T-cell (primary cell): ENCODE results near the gene TMEM114. TPM values are rescaled to one million over a fixed set of nuclear protein-coding genes. Genes with fewer than 3 reads are reported as not detected.

ENCODE experiments used
- ATAC-seq, 4 experiments: fragments of 200-7000 bp in 3 of 4; fragments of 150-1000 bp in 1 of 4; cut with Tn5 transposase; replicated peaks in 1 of 4; 1 replicate in 3 of 4; 2 replicates in 1 of 4; pipeline ENCODE4 v1.10.0; 2021; ENCODE audit warnings: moderate library complexity in 3 of 4, mild to moderate bottlenecking in 2 of 4, moderate number of reproducible peaks in 1 of 4
- CTCF ChIA-PET, 2 donors: fragments of 300-600 bp; sonication (Branson Sonifier 250); formaldehyde crosslinking; loops; one replicate each; lab custom pipeline; 2022; ENCODE audit warnings: antibody characterized with exemption in 2 of 2; lab: Charles Lee
- POLR2A ChIA-PET, 2 donors: fragments of 300-600 bp; sonication (Branson Sonifier 250); formaldehyde crosslinking; loops; one replicate each; lab custom pipeline; 2022; ENCODE audit warnings: antibody characterized with exemption in 2 of 2; lab: Charles Lee
- DNase-seq, 35 experiments: peaks; one replicate each; pipeline versions ENCODE4 v3.0.0 to v3.0.0-alpha.2; 2013 to 2023
- H3K27ac ChIP-seq: one replicate; pipeline ENCODE4 v1.5.1; 2013; ENCODE audit warnings: low read length
- H3K27me3 ChIP-seq, 2 experiments: replicated peaks in 1 of 2; 1 replicate in 1 of 2; 2 replicates in 1 of 2; pipeline versions ENCODE4 v1.6.1 to v1.7.0; 2013; ENCODE audit warnings: low read length in 1 of 2, mixed read lengths in 1 of 2; ENCODE audit not compliant: control insufficient read depth in 2 of 2, insufficient read depth in 2 of 2; ENCODE audit errors: extremely low read depth in 1 of 2
- H3K36me3 ChIP-seq, 2 donors: 1 replicate in 1 of 2; 2 replicates in 1 of 2; pipeline versions ENCODE4 v1.6.1 to v1.7.0; 2013; ENCODE audit warnings: low read length in 1 of 2; ENCODE audit not compliant: control insufficient read depth in 2 of 2, insufficient read depth in 1 of 2; ENCODE audit errors: extremely low read depth in 1 of 2
- H3K4me1 ChIP-seq, 2 experiments: 1 replicate in 1 of 2; 2 replicates in 1 of 2; pipeline versions ENCODE4 v1.6.1 to v1.7.0; 2013; ENCODE audit warnings: low read length in 2 of 2, mixed read lengths in 1 of 2; ENCODE audit not compliant: insufficient read depth in 2 of 2, control insufficient read depth in 1 of 2; ENCODE audit errors: extremely low read depth in 1 of 2
- H3K4me3 ChIP-seq, 2 donors: 1 replicate in 1 of 2; 2 replicates in 1 of 2; pipeline versions ENCODE4 v1.5.1 to v1.7.0; 2013; ENCODE audit warnings: mild to moderate bottlenecking in 2 of 2, low read length in 1 of 2, moderate library complexity in 1 of 2; ENCODE audit not compliant: control insufficient read depth in 1 of 2; ENCODE audit errors: extremely low read depth in 1 of 2
- H3K9me3 ChIP-seq: 2 replicates; pipeline ENCODE4 v1.7.0; 2013
- H3K27ac Mint-ChIP-seq, 2 donors: one replicate each; pipeline ENCODE4 v1.8.0; 2020 to 2021; ENCODE audit warnings: mild to moderate bottlenecking in 2 of 2, mixed read lengths in 2 of 2
- H3K27me3 Mint-ChIP-seq, 2 donors: one replicate each; pipeline ENCODE4 v1.8.0; 2021 to 2022; ENCODE audit warnings: mixed read lengths in 2 of 2
- H3K36me3 Mint-ChIP-seq: one replicate; pipeline ENCODE4 v1.8.0; 2021; ENCODE audit warnings: mixed read lengths
- H3K4me1 Mint-ChIP-seq, 3 donors: one replicate each; pipeline ENCODE4 v1.8.0; 2020 to 2022; ENCODE audit warnings: mixed read lengths in 3 of 3, mild to moderate bottlenecking in 1 of 3
- H3K4me3 Mint-ChIP-seq, 3 donors: one replicate each; pipeline ENCODE4 v1.8.0; 2020 to 2022; ENCODE audit warnings: mild to moderate bottlenecking in 3 of 3, mixed read lengths in 3 of 3, moderate library complexity in 3 of 3
- H3K9me3 Mint-ChIP-seq, 3 donors: one replicate each; pipeline ENCODE4 v1.8.0; 2020 to 2022; ENCODE audit warnings: mixed read lengths in 3 of 3
- WGBS: methylation state at CpG from one replicate; pipeline ENCODE4 v1.1.5; 2013; ENCODE audit warnings: missing lambda C conversion rate; ENCODE audit not compliant: insufficient coverage; 5-methylcytosine and 5-hydroxymethylcytosine counted together
- total RNA-seq, 35 experiments: library from RNA in 6 of 35; stranded (reverse) in 6 of 35; fragments of 120-200 nt in 1 of 35; gene quantifications; one replicate each; pipeline versions ENCODE4 v1.2.1 to v1.2.4 and lab custom pipeline; 2013 to 2026

The TMEM114 gene
- total RNA-seq: not detected
- total RNA-seq (2013): not detected
- 0 to 0.09 (median 0) reads per million in 29 experiments for total RNA-seq (lab: John Stamatoyannopoulos, UW)

DNA sequence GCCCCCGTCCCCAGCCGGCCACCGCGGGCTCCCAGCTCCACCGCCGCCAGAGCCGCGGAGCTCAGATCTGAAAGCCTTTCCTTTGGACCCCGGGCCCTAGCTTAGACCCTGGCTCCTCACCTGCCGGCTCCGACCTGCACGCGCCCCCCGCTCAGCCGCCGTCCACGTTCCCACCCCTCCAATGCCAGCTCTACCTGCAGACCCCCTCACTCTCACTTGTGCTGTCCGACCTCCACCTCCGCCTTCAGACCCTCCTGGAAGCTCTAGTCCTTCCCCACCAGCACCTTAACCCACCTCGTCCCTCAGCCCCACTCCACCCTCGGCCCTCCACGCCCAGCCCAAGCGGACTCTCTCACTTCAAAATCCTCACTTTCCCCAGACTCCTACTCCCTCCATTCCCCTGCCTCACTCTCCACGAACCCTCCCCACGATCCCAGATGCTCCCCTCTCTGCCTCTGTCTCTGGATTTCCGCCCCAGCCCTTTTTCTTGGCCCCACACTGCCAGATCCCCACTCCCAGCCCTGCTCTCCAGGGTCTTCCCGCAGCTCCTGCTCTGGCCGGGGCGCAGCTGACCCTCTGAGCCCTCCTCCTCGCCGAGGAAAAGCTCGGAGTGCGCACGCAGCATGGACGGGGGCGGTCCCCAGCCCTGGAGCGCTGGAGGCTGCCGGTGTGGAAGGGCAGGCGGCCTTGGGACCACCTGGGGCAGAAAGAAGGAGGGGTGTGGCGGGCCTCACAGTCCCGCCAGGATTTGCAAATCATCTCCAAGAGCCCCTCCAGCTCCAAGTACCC, at the start of gene TMEM114:
TMEM114 (minus strand) TSS at position 612 of the 789 bp plus-strand sequence. CDS start 673 bp downstream, outside the sequence.
- H3K27me3 Mint-ChIP-seq: peaks cover 30 to 43% of the 10 kb centered on the region in 2 donors
- CTCF ChIA-PET: no interaction called here
- WGBS: 11% methylated on average over 33 of the region's 41 CpGs

DNA sequence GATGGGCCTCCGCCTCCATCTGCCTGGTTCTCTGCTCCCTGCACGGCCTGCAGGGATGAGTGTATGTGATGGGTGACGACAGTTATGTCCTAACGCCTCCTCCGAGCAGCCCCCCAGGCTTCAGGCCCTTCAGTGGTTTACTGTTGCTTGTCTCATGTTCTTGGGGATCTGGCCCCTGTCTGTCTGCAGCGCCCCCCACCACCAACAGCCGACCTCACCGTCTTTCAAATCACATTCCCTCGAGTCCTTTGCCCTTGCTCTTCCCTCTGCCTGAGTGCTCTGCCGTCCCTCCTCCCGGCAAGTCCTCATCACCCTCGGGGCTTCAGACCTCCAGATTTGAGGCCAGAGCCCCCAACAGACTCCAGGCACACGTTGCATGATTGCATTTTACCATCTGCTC, 49.4 kb upstream of the TMEM114 start:
- Mint-ChIP-seq H3K4me3 (no peak overlapping the region), H3K4me1 (peaks cover 5 to 8% (median 6%) of the 10 kb centered on the region in 3 donors), H3K9me3 (no peaks in the 10 kb centered on the region), H3K27ac (no peak overlapping the region), H3K36me3 (peaks cover 69% of the 10 kb centered on the region), H3K27me3 (no peaks in the 10 kb centered on the region)
- H3K27ac ChIP-seq: no peak overlapping the region
- peaks cover 13 to 78% of the 10 kb centered on the region in 2 donors for H3K36me3 ChIP-seq
- peaks cover 0 to 4% of the 10 kb centered on the region in 2 experiments for H3K4me1 ChIP-seq
- 96% methylated on average over 9 of the region's 13 CpGs for WGBS
- H3K9me3 ChIP-seq: no peaks in the 10 kb centered on the region
- no peaks in the 10 kb centered on the region for H3K27me3 ChIP-seq
- ChIA-PET POLR2A (no interaction called here), CTCF (no interaction called here)
- no peak for DNase-seq
- no peak overlapping the region for H3K4me3 ChIP-seq
- ATAC-seq: no peak

More for the DNA sequence above, at the start of gene TMEM114:
- Mint-ChIP-seq H3K4me3 (no peak within 1 kb of the TSS), H3K36me3 (no peaks in the 10 kb centered on the region), H3K9me3 (no peaks in the 10 kb centered on the region), H3K27ac (peak within 1 kb of the TSS in 1 of 2 donors; percentile 25), H3K4me1 (peaks cover 0 to 6% (median 5%) of the 10 kb centered on the region in 3 donors)
- peaks cover 23 to 46% of the 10 kb centered on the region in 2 experiments for H3K27me3 ChIP-seq
- DNase-seq (no peak), ATAC-seq (no peak)
- H3K36me3 ChIP-seq: no peaks in the 10 kb centered on the region
- H3K4me3 ChIP-seq: no peak within 1 kb of the TSS
- no peak within 1 kb of the TSS for H3K27ac ChIP-seq
- H3K9me3 ChIP-seq: no peaks in the 10 kb centered on the region
- peaks cover 0 to 4% of the 10 kb centered on the region in 2 experiments for H3K4me1 ChIP-seq
- POLR2A ChIA-PET: no interaction called here

DNA sequence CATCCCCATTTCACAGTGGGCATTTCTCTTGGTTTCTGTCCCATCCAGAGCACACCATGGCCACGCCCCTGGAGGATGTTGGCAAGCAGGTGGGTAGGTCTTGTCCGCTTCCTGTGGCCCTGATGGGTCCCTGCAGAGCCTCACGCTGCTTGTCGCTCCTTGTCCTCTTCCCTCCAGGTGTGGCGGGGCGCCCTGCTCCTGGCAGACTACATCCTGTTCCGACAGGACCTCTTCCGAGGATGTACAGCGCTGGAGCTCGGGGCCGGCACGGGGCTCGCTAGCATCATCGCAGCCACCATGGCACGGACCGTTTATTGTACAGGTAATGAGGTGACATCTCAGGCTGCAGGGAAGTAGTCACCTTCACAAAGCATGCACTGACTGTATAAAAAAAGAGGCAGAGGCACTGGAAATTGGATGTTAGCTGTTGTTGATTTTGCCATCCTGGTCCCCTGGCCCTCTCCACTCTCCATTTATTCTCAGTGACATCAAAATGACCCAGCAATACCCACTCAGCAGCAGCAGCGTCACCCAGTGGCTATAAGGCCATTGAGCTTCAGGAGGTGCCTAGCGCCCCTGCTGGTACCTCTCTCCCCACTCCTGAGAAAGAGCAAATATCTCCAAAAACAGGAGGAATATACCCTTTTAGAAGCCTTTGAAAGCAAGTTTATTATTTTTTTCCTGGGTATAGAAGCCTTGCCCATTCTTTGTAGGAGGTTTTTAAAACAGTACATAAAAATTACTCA, 44.9 kb upstream of the TMEM114 start:
- ChIA-PET POLR2A (no interaction called here), CTCF (no interaction called here)
- Histone ChIP-seq H3K4me1 (no peaks in the 10 kb centered on the region), H3K27me3 (no peaks in the 10 kb centered on the region), H3K9me3 (no peaks in the 10 kb centered on the region), H3K4me3 (no peak overlapping the region), H3K36me3 (peaks cover 27 to 78% of the 10 kb centered on the region in 2 donors), H3K27ac (no peak overlapping the region)
- Mint-ChIP-seq H3K9me3 (no peaks in the 10 kb centered on the region), H3K36me3 (peaks cover 65% of the 10 kb centered on the region), H3K27me3 (no peaks in the 10 kb centered on the region), H3K4me3 (no peak overlapping the region), H3K4me1 (no peaks in the 10 kb centered on the region), H3K27ac (no peak overlapping the region)
- ATAC-seq (no peak), DNase-seq (no peak)
- 91% methylated on average over 17 of the region's 18 CpGs for WGBS

DNA sequence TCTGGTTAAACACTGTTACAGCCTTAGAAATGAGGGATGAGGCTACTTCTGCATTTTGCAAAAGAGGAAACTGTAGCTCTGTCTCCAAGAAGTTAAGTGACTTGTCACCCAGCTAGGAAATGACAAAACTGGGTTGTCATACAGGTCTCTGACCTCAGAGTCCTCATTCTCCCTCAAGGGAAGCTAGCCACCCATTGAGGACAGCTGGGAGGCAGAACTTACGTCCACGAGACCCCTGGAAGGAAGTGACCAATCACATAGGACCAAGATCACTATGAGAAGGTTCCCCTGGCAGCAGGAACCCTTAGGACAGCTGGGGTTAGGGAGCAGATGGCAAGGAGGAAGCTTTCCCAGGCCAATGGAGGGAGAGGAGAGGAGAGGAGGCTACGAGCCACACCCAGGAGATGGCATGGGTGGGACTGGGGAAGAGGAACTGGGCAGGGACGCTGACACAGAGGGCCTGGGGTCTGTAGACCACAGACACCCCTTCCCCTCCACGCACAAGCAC, 42.4 kb upstream of the TMEM114 start:
- Mint-ChIP-seq H3K36me3 (peaks cover 62% of the 10 kb centered on the region), H3K27me3 (no peaks in the 10 kb centered on the region), H3K4me1 (no peaks in the 10 kb centered on the region), H3K4me3 (no peak overlapping the region), H3K9me3 (no peaks in the 10 kb centered on the region), H3K27ac (no peak overlapping the region)
- no peak overlapping the region for H3K4me3 ChIP-seq
- no peaks in the 10 kb centered on the region for H3K9me3 ChIP-seq
- CTCF ChIA-PET: no interaction called here
- no peak overlapping the region for H3K27ac ChIP-seq
- WGBS: 90% methylated on average over 1 of the region's 5 CpGs
- POLR2A ChIA-PET: interaction anchor here in 1 of 2 donors (0.6 kb wide), 1 partner anchor 59 kb away, joined by 3 read pairs; no protein-coding TSS in a partner anchor
- no peaks in the 10 kb centered on the region for H3K4me1 ChIP-seq
- ATAC-seq: no peak
- DNase-seq: peak in 1 of 35 experiments; percentile 32
- H3K36me3 ChIP-seq: peaks cover 34 to 82% of the 10 kb centered on the region in 2 donors
- H3K27me3 ChIP-seq: no peaks in the 10 kb centered on the region

DNA sequence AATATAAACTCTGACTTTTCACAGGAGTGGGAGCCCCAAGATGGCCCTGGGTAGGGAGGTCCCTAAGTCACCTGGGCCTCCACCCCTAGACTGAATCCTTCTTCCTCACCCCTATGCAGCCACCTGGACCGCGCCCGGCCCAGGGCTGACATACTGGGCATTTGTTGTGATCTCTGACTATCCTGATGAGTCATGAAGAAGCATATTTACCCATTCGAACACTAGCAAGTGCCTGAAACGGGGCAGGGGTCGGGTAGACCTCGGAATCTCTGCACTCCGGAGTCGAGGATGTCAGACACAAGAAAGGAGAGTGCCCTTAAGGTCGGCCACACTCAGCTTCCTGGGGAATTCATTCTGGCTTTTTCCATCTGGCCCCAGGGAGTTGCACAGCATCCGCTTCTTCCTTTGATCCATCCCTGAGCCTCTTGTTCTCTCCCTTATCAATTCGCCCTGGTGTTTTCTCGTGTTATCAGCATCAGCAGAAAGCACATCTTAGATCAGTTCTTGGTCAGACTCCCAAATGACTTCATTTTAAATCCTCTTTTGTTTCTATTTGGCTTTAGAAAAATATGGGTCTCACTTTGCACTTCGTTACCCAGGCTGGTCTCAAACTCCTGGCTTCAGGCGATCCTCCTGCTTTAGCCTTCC, 41.6 kb upstream of the TMEM114 start:
- no peaks in the 10 kb centered on the region for H3K27me3 Mint-ChIP-seq
- Histone ChIP-seq H3K27me3 (no peaks in the 10 kb centered on the region), H3K36me3 (peaks cover 37 to 85% of the 10 kb centered on the region in 2 donors), H3K9me3 (no peaks in the 10 kb centered on the region), H3K4me1 (no peaks in the 10 kb centered on the region), H3K4me3 (no peak overlapping the region), H3K27ac (no peak overlapping the region)
- no peak for ATAC-seq
- WGBS: 88% methylated on average over 9 of the region's 15 CpGs
- peaks cover 2 to 4% (median 3%) of the 10 kb centered on the region in 3 donors for H3K4me1 Mint-ChIP-seq
- H3K27ac Mint-ChIP-seq: no peak overlapping the region
- H3K4me3 Mint-ChIP-seq: no peak overlapping the region
- ChIA-PET CTCF (no interaction called here), POLR2A (no interaction called here)
- no peaks in the 10 kb centered on the region for H3K9me3 Mint-ChIP-seq
- H3K36me3 Mint-ChIP-seq: peaks cover 65% of the 10 kb centered on the region
- no peak for DNase-seq

DNA sequence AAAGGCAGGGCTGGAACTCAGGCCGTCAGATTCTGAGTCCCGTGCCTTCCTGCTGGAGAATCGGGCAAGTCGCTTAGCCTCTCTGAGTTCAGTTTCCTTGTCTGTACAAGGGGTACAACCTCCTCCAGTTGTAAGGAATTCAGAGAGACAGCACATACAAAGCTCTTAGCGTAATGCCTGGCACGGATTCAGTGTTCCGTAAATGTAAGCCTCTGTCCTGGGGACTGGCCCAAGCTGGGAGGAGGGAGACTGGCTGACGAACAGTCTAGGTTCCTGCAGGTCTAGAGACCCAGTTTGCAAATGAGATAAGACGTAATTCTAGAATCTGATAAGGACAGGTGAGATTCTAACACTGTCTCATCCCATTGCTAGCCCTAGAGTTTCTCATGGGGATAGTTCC, 41.1 kb upstream of the TMEM114 start:
- Histone ChIP-seq H3K4me3 (no peak overlapping the region), H3K4me1 (no peaks in the 10 kb centered on the region), H3K27ac (no peak overlapping the region), H3K9me3 (no peaks in the 10 kb centered on the region), H3K36me3 (peaks cover 40 to 83% of the 10 kb centered on the region in 2 donors), H3K27me3 (no peaks in the 10 kb centered on the region)
- POLR2A ChIA-PET: no interaction called here
- Mint-ChIP-seq H3K36me3 (peaks cover 65% of the 10 kb centered on the region), H3K4me1 (peaks cover 4 to 5% (median 5%) of the 10 kb centered on the region in 3 donors), H3K27me3 (no peaks in the 10 kb centered on the region), H3K9me3 (no peaks in the 10 kb centered on the region), H3K27ac (no peak overlapping the region), H3K4me3 (no peak overlapping the region)
- ATAC-seq (no peak), DNase-seq (no peak)
- 100% methylated on average over 8 of the region's 9 CpGs for WGBS
- CTCF ChIA-PET: no interaction called here
